ENCODE results near the gene CLEC2D.
"Not testable (repeated sequence)": the region's sequence is repeated elsewhere in the genome, so short reads cannot be mapped to it uniquely, and the experiment has no call there.

The CLEC2D gene

GRCh38 chr12:9699898-9700605 is 30.5 kb downstream of the CLEC2D start:
- DNase-seq = no peak
- ATAC-seq = no peak

DNA sequence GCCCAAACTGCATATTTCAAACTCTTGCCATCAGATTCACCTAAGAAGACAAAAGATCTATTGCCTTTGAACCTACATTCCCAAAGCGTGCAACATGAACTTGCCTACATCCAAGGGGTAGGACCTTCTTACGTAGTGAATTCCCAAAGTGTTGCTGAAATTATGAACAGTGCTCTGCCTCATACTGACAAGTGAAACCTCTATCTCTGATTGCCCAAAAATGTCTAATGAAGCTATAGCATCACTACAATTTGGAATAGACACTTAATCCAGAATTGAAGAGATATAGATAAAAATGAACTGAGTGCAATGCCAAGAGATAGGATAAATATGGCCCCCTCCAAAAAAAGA is 31.1 kb downstream of the CLEC2D start:
- ATAC-seq = no peak

GRCh38 chr12:9701380-9702154 is 32.1 kb downstream of the CLEC2D start:
- DNase-seq = peak; percentile 35
- ATAC-seq = peak; percentile 79

More for the DNA sequence above, 31.1 kb downstream of the CLEC2D start:
- DNase-seq = no peak

GRCh38 chr12:9702255-9702654 is 32.7 kb downstream of the CLEC2D start:
- DNase-seq (peak; percentile 53), ATAC-seq (peak; percentile 40)

GRCh38 chr12:9704561-9704960 is 35.0 kb downstream of the CLEC2D start:
- not testable (repeated sequence) for ATAC-seq, DNase-seq

DNA sequence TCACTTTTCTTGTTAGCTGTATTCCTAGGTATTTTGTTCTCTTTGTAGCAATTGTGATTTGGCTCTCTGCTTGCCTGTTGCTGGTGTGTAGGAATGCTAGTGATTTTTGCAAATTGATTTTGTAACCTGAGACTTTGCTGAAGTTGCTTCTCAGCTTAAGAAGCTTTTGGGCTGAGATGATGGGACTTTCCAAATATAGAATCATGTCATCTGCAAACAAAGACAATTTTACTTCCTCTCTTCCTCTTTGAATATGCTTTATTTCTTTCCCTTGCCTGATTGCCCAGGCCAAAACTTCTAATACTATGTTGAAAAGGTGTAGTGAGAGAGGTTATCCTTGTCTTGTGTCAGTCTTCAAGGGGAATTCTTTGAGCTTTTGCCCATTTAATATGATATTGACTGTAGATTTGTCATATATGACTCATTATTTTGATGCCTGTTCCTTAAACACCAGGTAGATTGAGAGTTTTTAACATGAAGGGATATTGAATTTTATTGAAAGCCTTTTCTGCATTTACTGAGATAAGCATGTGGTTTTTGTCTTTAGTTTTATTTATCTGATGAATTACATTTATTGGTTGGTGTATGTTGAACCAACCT is 36.7 kb downstream of the CLEC2D start:
- ATAC-seq (no peak), DNase-seq (no peak)

DNA sequence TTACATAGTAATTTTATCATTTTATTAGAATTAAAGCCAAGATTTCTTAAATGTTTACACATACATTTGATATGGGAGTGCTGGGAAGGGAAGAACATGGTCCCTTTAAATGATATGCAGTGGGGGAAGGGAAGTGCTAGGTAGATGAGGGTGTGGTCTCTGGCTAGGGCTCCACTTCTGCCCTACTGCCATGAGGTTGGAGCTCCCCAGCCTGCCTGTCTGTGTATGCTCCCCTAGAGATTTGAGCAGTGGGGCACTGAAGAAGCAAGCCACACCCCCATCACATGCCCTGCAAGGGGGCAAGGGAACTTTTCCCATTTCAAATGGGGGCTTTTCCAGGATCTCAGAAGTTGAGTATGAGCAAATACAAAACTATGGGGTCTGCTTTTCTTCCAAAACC is 37.8 kb downstream of the CLEC2D start:
- ATAC-seq = peak; percentile 53

DNA sequence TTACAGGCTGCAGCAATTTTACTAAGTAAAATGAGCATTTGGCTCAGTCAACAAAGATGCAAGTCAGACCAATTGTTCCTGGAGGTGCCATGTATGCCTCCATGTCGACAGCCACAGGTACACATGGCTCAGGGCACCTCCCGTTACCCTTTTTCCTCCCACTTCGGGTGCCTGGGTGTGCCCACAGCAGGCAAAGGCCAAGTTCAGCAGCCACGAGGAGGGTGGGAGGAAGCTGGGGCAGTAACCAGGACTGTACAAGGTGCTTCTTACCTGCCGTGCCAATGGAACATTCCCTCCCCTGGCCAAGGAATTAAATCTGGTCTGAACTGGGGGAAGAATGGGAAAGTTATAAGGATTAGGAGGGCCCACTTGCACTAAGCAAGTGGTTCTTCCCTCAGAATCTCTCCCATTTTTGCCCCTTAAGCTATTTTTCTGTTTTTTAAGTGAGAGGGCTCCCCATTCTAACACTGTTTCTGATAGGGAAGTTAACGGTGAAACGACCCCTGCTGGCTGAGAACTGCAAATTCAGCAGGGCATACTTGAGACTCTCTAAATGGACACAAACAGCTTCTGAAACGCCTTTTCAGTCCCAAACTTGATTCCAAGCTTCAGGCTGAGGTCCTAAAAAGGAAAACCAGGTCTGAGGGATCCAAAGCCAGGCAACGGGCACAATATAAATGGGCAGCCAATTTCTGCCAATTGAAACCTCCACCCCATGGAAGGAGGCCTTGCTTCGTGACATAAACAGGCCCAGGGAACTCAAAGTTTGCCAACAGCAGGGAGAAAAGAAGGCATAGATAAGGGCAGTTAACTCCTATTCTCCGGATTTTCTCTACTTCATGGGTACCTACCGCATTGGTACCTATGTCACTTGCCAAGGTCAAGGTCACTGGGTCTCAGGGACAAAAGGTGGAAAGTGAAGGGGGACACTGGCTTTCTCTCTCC is 38.6 kb downstream of the CLEC2D start:
- DNase-seq (peak; percentile 67), ATAC-seq (peak; percentile 81)

More for the DNA sequence above, 37.8 kb downstream of the CLEC2D start:
- peak; percentile 34 for DNase-seq

DNA sequence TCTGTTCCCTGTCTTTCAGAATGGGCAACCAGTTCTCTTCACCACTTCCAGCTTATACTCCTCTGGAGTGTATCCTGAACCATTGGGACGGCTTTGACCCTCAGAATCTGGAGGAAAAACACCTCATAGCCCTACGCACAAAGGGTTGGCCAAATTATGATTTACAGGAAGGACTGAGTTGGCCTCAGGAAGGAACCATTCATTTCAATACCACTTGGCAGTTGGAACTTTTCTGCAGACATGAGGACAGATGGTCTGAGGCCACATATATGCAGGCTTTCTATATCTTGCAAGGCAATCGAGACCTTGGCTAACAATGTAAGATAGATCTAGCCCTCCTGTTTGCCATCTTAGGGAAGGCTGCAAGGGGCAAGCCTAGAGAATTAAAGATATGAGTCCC is 39.3 kb downstream of the CLEC2D start:
- DNase-seq = no peak
- ATAC-seq = no peak

- ATAC-seq = no peak
- no peak for DNase-seq
Measured at GRCh38 chr12:9710584-9711375, 41.3 kb downstream of the CLEC2D start.

GRCh38 chr12:9711664-9712063 is 42.2 kb downstream of the CLEC2D start:
- ATAC-seq (no peak), DNase-seq (no peak)

DNA sequence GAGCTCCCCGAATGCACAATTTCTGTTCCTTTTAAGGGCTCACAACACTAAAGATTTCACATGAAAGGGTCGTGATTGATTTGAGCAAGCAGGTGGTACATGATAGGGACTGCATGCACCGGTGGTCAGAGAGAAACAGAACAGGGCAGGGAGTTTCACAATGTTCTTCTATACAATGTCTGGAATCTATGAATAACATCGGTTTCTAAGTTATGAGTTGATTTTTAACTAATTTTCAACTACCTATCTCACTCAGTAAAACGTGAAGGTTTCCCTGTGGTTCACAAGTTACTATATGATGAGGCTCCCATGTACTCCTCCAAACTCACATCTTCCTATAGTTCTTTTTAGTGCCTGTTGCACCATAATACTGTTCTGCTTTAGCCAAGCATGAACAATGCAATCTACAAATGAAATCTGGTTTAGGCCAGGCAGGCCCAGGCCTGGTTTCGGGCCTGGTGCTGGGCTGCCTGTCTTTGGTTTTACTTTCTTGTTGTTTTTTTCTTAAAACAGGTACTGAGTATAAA is 43.6 kb downstream of the CLEC2D start:
- not testable (repeated sequence) for DNase-seq

DNA sequence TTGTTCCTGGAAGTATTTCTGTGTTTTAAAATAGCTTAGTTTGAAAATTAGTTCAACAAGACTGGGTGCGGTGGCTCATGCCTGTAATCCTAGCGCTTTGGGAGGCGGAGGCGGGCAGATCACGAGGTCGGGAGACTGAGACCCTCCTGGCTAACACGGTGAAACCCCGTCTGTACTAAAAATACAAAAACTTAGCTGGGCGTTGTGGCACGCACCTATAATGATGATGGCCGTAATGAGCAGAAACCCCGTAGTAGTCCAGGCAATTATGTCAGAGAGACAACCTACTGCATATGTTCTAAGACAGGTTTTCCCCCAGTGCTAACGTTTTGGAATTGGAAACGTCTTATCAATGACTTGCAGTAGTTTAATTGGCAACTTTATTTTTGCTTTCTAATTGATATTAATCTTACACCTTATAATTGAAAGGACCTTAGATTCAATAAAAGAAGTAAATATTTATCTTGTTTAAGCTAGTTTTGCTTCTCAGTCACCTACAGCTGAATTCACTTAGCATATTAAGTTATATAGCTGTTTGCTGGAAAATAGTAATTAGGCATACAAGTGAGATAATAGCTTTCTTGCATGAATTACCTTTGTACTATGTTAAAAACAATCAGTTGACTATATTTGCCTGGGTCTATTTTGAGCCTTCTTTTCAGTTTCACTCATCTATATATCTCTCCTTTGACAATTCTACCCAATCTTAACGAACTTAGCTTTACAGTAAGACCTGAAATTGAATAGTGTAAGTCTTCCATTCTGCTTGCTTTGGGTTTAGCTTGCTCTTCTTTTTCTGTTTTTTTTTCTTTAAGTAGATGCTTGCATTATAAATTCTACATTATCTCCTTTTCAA is 47.8 kb downstream of the CLEC2D start:
- no peak for DNase-seq
- no peak for ATAC-seq

More for the DNA sequence above, 43.6 kb downstream of the CLEC2D start:
- peak; percentile 49 for ATAC-seq

DNA sequence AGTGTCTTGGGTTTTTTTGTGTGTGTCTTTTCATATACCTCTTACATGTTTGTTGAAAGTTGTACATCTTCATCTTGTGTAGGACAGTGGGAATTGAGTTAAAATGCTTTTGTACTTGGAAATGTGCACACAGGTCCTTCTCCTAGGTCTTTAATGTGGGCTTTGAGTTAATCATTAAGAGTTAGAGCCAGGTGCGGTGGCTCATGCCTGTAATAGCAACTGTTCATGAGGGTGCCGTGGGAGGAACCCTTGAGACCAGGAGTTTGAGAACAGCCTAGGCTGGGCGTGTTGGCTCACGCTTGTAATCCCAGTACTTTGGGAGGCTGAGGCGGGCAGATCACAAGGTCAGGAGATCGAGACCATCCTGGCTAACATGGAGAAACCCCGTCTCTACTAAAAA is 49.5 kb downstream of the CLEC2D start:
- DNase-seq (no peak), ATAC-seq (no peak)

GRCh38 chr12:9719790-9720189 is 50.3 kb downstream of the CLEC2D start:
- no peak for DNase-seq
- peak; percentile 84 for ATAC-seq

DNA sequence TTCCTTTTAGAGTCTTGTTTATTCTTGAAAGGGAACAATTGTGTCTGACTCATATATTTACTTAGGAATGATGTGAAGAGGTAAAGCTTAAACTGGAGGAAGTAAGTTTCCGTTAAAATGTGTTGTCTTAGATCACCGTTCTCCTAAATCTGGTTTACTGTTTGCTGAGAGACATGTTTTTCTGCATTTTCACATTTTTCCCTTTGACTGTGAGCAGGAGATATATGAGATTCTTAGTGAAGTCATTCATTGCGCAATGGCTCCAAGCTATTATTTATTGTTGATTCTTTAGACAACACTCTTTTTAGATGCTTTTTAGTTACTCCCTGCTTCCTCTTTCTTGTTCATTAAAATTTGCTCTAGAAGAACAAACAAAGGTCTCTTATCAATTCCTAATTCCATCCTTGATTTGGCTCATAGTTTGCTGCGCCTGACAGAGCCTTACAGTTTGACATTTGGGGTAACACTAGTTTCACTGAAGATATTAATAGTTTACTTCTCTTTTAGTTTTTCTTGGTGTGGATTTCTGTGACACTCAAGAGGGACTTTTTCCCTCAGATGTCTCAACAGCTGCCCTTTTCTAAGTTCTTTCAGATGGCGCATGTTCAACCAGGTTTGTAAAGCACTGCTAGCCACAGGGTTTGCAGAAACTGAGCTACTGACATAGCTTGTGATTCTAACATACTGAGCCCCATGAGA is 52.0 kb downstream of the CLEC2D start:
- DNase-seq (no peak), ATAC-seq (peak; percentile 75)

DNA sequence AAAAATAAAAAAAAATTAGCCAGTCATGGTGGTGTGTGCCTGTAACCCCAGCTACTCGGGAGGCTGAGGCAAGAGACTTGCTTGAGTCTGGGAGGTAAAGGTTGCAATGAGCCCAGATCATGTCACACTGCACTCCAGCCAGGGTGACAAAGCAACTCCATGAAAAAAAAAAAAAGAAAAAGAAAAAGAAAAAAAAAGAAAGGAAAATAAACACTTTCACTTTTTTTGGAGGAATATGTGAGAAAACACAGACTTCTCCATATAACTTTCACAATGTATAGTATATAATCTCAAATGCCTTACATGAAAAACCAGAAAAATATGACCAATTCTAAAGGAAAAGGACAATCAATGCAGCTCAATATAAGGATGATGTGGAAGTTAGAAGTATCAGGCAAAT is 54.5 kb downstream of the CLEC2D start:
- no peak for ATAC-seq
- no peak for DNase-seq

GRCh38 chr12:9725213-9725870 is 55.8 kb downstream of the CLEC2D start:
- DNase-seq = no peak
- no peak for ATAC-seq

DNA sequence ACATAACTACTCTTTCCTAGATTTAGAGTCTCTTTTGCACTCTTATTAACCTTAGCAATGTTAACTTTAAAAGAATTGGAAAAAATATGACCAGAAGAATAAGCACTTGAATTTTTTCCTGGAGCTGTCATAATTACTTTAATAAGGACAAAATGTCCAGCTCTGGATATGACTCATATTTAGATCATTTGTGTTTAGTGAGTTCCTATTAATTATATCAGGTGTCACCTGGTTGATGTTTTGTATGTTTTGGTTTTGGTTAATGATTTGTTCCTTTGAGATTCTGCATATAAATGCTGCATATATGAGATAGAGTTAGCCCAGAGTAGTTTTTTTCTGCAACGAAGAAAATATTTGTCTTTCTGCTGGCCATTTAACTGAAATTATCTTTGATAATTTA is 58.3 kb downstream of the CLEC2D start:
- DNase-seq (no peak), ATAC-seq (no peak)

Measured in stimulated activated naive CD8-positive, alpha-beta T cell treated with anti-CD3 and anti-CD28 coated beads, Interleukin-15, Interleukin-2, amounts not matched to agents 100 U/mL and 50 U/mL, for 24 hours (primary cell).